B cell (primary cell): Measurements from ENCODE around the gene SLC2A1. TPM values are rescaled to one million over a fixed set of nuclear protein-coding genes. Genes with fewer than 3 reads are reported as not detected.
A peak's percentile ranks its signal among the peaks of the same experiment; 100 is the strongest.

Experiments used
- ATAC-seq: fragments of 200-7000 bp; cut with Tn5 transposase; one replicate; pipeline ENCODE4 v1.10.0; 2021; ENCODE audit warnings: low read depth, mild to moderate bottlenecking, moderate number of reproducible peaks, moderate library complexity
- CTCF ChIA-PET: fragments of 350-600 bp; sonication (Branson Sonifier 250); formaldehyde crosslinking; loops from one replicate; lab custom pipeline; 2021; ENCODE audit warnings: antibody characterized with exemption, inconsistent platforms; lab: Charles Lee
- POLR2A ChIA-PET: fragments of 350-600 bp; sonication (Branson Sonifier 250); formaldehyde crosslinking; loops from one replicate; lab custom pipeline; 2021; ENCODE audit warnings: antibody characterized with exemption; lab: Charles Lee
- DNase-seq: peaks from one replicate; pipeline ENCODE4 v3.0.0; 2013
- H2AFZ ChIP-seq: 2 replicates; pipeline ENCODE4 v1.6.1; 2012; ENCODE audit warnings: mild to moderate bottlenecking, low read depth, low read length; ENCODE audit not compliant: insufficient read depth, poor library complexity, severe bottlenecking
- H3K27ac ChIP-seq, 2 donors: 1 replicate in 1 of 2; 2 replicates in 1 of 2; pipeline ENCODE4 v1.5.1; 2012 to 2013; ENCODE audit warnings: low read length in 2 of 2, mild to moderate bottlenecking in 2 of 2, moderate library complexity in 1 of 2
- H3K27me3 ChIP-seq, 4 experiments: fragments of 200-600 bp in 1 of 4; sonication (generic) in 1 of 4; replicated peaks in 1 of 4; 1 replicate in 2 of 4; 2 replicates in 2 of 4; pipeline versions ENCODE4 v1.6.1 to v1.7.0; 2013 to 2016; ENCODE audit warnings: low read length in 3 of 4, mild to moderate bottlenecking in 2 of 4, mixed read lengths in 1 of 4, moderate library complexity in 1 of 4; ENCODE audit not compliant: insufficient read depth in 4 of 4, control insufficient read depth in 3 of 4; ENCODE audit errors: control extremely low read depth in 1 of 4
- H3K36me3 ChIP-seq, 2 experiments: replicated peaks in 1 of 2; 1 replicate in 1 of 2; 2 replicates in 1 of 2; pipeline versions ENCODE4 v1.6.1 to v1.7.1; 2013; ENCODE audit warnings: low read length in 1 of 2; ENCODE audit not compliant: insufficient read depth in 2 of 2, control insufficient read depth in 1 of 2; ENCODE audit errors: control extremely low read depth in 1 of 2, extremely low read depth in 1 of 2
- H3K4me1 ChIP-seq, 2 donors: fragments of 200-600 bp in 1 of 2; sonication (generic) in 1 of 2; 1 replicate in 1 of 2; 2 replicates in 1 of 2; pipeline versions ENCODE4 v1.5.1 to v1.6.1; 2013 to 2017; ENCODE audit warnings: low read length in 2 of 2; ENCODE audit not compliant: control insufficient read depth in 2 of 2, insufficient read depth in 2 of 2
- H3K4me2 ChIP-seq: replicated peaks from 2 replicates; pipeline ENCODE3; 2012; ENCODE audit warnings: mild to moderate bottlenecking, low read depth, low read length; ENCODE audit not compliant: poor library complexity, severe bottlenecking
- H3K4me3 ChIP-seq, 5 experiments: fragments of 200-600 bp in 1 of 5; sonication (generic) in 1 of 5; 1 replicate in 3 of 5; 2 replicates in 2 of 5; pipeline versions ENCODE4 v1.5.1 to v1.7.0; 2011 to 2016; ENCODE audit warnings: low read length in 4 of 5, mild to moderate bottlenecking in 4 of 5, low read depth in 2 of 5, control low read depth in 1 of 5, moderate library complexity in 1 of 5; ENCODE audit not compliant: insufficient read depth in 1 of 5; ENCODE audit errors: control extremely low read depth in 1 of 5, extremely low read depth in 1 of 5
- H3K79me2 ChIP-seq: fragments of 200-600 bp; sonication (generic); one replicate; pipeline ENCODE4 v1.6.0; 2016; ENCODE audit warnings: low read length; ENCODE audit not compliant: control insufficient read depth, insufficient read depth
- H3K9ac ChIP-seq: fragments of 200-600 bp; sonication (generic); 2 replicates; pipeline ENCODE4 v1.6.1; 2017; ENCODE audit warnings: mild to moderate bottlenecking, low read length, moderate library complexity
- H3K9me3 ChIP-seq, 3 donors: one replicate each; pipeline versions ENCODE4 v1.6.1 to v1.7.1; 2013; ENCODE audit warnings: low read length in 2 of 3; ENCODE audit not compliant: control insufficient read depth in 2 of 3, insufficient read depth in 1 of 3; ENCODE audit errors: control extremely low read depth in 1 of 3
- H4K20me1 ChIP-seq: 2 replicates; pipeline ENCODE4 v1.6.0; 2012; ENCODE audit warnings: mild to moderate bottlenecking, low read length; ENCODE audit not compliant: insufficient read depth, control insufficient read depth, poor library complexity, severe bottlenecking
- H3K27ac Mint-ChIP-seq: one replicate; pipeline ENCODE4 v1.8.0; 2021; ENCODE audit warnings: mixed read lengths
- H3K27me3 Mint-ChIP-seq: one replicate; pipeline ENCODE4 v1.8.0; 2021; ENCODE audit warnings: mixed read lengths
- H3K4me1 Mint-ChIP-seq: one replicate; pipeline ENCODE4 v1.8.0; 2021; ENCODE audit warnings: mixed read lengths
- H3K4me3 Mint-ChIP-seq: one replicate; pipeline ENCODE4 v1.8.0; 2021; ENCODE audit warnings: mixed read lengths
- H3K9me3 Mint-ChIP-seq: one replicate; pipeline ENCODE4 v1.8.0; 2022; ENCODE audit warnings: mixed read lengths; ENCODE audit not compliant: insufficient read depth
- CTCF ChIP-seq: fragments of 200-600 bp; IDR thresholded peaks from one replicate; pipeline ENCODE4 v1.8.0; 2022; ENCODE audit warnings: antibody characterized with exemption, mild to moderate bottlenecking
- EZH2 ChIP-seq: IDR thresholded peaks from 2 replicates; pipeline ENCODE4 v1.6.1; 2012; ENCODE audit warnings: borderline replicate concordance, low read depth, mild to moderate bottlenecking, moderate library complexity, low read length; ENCODE audit not compliant: insufficient read depth, poor library complexity, severe bottlenecking
- whole genome bisulfite sequencing: methylation state at CpG from one replicate; pipeline ENCODE4 v1.1.5; 2013; ENCODE audit warnings: missing lambda C conversion rate; ENCODE audit not compliant: insufficient coverage; 5-methylcytosine and 5-hydroxymethylcytosine counted together
- intact Hi-C: fragments of 100-400 bp; cut with micrococcal nuclease; formaldehyde crosslinking; loops from one replicate; pipeline ENCODE4 v1.10.0; 2022
- polyA minus RNA-seq: library from RNA; depleted of rRNA, polyadenylated mRNA; stranded (reverse); fragments of >200 nt; gene quantifications from 2 replicates; pipeline ENCODE4 v1.2.3, GENCODE V29; 2012
- polyA plus RNA-seq: library from polyadenylated mRNA; depleted of rRNA; stranded (reverse); fragments of >200 nt; gene quantifications from 2 replicates; pipeline ENCODE4 v1.2.3, GENCODE V29; 2012
- total RNA-seq, 2 donors: library from RNA; stranded (reverse); fragments of 120-200 nt in 1 of 2; gene quantifications; 1 replicate in 1 of 2; 2 replicates in 1 of 2; pipeline versions ENCODE4 v1.2.3 to v1.2.4, GENCODE V29; 2013 to 2022

SLC2A1 gene
- total RNA-seq (240 and 241 TPM in 2 replicates), polyA plus RNA-seq (223 and 346 TPM in 2 replicates), polyA minus RNA-seq (288 and 373 TPM in 2 replicates)
- total RNA-seq (2013), result 92.4 TPM

DNA sequence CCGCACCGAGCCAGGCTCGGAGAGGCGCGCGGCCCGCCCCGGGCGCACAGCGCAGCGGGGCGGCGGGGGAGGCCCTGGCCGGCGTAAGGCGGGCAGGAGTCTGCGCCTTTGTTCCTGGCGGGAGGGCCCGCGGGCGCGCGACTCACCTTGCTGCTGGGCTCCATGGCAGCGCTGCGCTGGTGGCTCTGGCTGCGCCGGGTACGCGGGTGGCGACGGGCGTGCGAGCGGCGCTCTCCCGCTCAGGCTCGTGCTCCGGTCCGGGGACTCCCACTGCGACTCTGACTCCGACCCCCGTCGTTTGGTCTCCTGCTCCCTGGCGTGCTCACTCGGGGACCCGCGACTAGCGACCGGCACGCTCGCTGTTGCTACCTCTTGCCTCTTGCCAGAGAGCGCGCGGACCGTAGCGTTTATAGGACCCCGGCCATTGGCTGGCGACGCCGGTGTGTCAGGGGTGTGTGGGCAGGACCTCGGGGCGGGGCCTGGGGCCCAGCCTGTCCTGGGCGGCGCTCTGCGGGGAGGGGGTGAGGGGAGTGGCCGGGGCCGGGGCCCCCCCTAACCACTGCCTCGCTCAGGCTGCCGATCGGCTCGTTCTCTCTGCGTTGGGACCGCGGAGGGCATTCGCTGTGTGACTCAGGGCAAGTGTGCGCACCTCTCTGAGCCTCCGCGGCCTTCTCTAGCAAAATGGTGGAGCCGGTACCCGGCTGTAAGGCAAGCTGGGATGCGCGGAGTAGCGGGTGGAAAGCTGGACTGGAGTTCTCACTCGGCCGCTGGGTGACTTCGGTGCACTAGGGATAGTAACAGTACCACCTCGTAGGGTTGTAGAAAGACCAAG lies at the start of gene SLC2A1:
Gene SLC2A1 (minus strand): TSS at position 381 of the 832 bp plus-strand sequence. CDS start 217 bp downstream, at position 164.
- POLR2A ChIA-PET, result interaction anchor here (0.6 to 18.1 kb wide), 9 partner anchors 12 to 114 kb away, joined by 3 to 209 read pairs (median 7); no protein-coding TSS in a partner anchor
- peaks cover 73% of the 10 kb centered on the region for H3K4me1 Mint-ChIP-seq

More for the DNA sequence above, at the start of gene SLC2A1:
- DNase-seq (peak; percentile 97), ATAC-seq (peak; percentile 89)
- Histone ChIP-seq H3K9me3 (no peaks in the 10 kb centered on the region), H3K9ac (peak within 1 kb of the TSS; percentile 94), H3K79me2 (peaks cover 70% of the 10 kb centered on the region), H2AFZ (peak within 1 kb of the TSS; percentile 67), H4K20me1 (peaks cover 29% of the 10 kb centered on the region), H3K36me3 (peaks cover 0 to 19% of the 10 kb centered on the region in 2 experiments), H3K4me1 (peaks cover 64 to 85% of the 10 kb centered on the region in 2 donors), H3K27me3 (no peaks in the 10 kb centered on the region), H3K4me2 (peak within 1 kb of the TSS; percentile 86), H3K27ac (peak within 1 kb of the TSS; percentile 59 to 86), H3K4me3 (peak within 1 kb of the TSS; percentile 76 to 93 (median 87))
- peak within 1 kb of the TSS; percentile 99 for H3K27ac Mint-ChIP-seq
- no peaks in the 10 kb centered on the region for H3K9me3 Mint-ChIP-seq
- TF ChIP-seq EZH2 (no peak), CTCF (no peak)
- H3K4me3 Mint-ChIP-seq, result peak within 1 kb of the TSS; percentile 97
- CTCF ChIA-PET, result interaction anchor here (0.9 to 5.4 kb wide), 5 partner anchors 13 to 115 kb away, joined by 3 to 57 read pairs (median 18); no protein-coding TSS in a partner anchor
- no peaks in the 10 kb centered on the region for H3K27me3 Mint-ChIP-seq
- intact Hi-C loops, result loop anchor here (1.0 to 10.0 kb wide), 8 partner anchors 14 to 406 kb away; partner anchors contain the start of genes C1orf50, ELOVL1, ERMAP and P3H1
- WGBS, result under 1% methylated on average over 87 of the region's 87 CpGs
